NCI-H82 treated with DMSO at 0.1 percent for 48 hours (cell line): ENCODE measurements around the gene ACSF3.

Experiments used
- DNase-seq: peaks from one replicate; lab custom pipeline; 2025; ENCODE audit not compliant: unreplicated experiment; lab: John Stamatoyannopoulos, UW

ACSF3 gene

GRCh38 chr16:89171216-89172170 lies 77.8 kb downstream of the ACSF3 start, which contains the start of gene CDH15:
CDH15 (plus strand) TSS chr16:89171748; CDS start chr16:89171832, 84 bp downstream.
- peak; percentile 84 for DNase-seq

DNA sequence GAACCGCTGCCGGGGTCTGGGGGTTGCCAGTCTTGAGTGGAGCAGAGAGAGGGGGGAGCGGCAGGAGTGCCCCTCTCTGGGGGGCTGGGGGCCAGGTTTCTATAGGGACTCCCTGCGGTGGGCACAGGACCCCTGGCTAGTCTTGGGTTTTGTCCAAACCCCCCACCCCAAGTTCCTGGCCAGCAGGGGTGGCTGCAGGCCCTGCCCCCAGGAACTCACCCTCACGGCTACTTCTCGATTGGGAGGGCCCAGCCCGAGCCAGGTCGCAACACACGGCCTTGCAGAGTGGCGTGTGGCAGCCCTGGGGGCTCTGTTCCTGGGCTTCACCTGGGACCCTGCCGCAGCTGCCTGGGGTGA lies 78.5 kb downstream of the ACSF3 start:
- DNase-seq: no peak

DNA sequence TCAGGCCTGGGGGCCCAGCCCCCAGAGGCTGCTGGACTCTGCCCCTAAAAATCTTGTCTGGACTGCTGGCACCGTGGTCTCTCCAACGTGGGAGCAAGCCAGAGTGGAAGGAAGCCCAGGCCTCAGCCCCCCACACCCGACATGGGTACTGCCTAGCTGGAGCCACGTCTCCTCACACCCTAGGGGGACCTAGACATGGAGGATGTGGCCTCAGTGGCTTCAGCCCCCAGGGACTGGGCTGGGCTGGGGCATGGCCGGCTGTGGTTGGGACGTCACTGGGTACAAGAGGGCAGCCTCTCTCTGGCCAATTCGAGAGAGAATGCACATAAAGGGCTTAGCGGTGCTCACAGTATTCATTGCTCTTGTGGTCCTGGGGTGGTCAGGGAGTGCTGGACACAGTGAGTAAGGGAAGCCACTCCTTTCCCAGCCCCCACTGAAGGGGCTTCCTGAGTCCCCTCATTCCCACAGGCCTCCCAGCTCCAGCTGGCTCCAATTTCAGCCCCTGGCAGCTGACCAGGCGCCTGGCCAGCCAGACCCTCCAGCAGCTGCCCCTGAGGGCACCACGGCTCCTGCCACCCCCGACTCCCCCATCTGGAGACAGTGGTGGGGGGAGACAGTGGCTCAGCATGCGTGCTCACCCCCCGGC lies 79.0 kb downstream of the ACSF3 start:
- no peak for DNase-seq

GRCh38 chr16:89173174-89173921 lies 79.7 kb downstream of the ACSF3 start:
- DNase-seq: no peak

- no peak for DNase-seq
Measured at GRCh38 chr16:89174055-89174827, 80.6 kb downstream of the ACSF3 start.

GRCh38 chr16:89174877-89175276 lies 81.2 kb downstream of the ACSF3 start:
- DNase-seq: no peak

DNA sequence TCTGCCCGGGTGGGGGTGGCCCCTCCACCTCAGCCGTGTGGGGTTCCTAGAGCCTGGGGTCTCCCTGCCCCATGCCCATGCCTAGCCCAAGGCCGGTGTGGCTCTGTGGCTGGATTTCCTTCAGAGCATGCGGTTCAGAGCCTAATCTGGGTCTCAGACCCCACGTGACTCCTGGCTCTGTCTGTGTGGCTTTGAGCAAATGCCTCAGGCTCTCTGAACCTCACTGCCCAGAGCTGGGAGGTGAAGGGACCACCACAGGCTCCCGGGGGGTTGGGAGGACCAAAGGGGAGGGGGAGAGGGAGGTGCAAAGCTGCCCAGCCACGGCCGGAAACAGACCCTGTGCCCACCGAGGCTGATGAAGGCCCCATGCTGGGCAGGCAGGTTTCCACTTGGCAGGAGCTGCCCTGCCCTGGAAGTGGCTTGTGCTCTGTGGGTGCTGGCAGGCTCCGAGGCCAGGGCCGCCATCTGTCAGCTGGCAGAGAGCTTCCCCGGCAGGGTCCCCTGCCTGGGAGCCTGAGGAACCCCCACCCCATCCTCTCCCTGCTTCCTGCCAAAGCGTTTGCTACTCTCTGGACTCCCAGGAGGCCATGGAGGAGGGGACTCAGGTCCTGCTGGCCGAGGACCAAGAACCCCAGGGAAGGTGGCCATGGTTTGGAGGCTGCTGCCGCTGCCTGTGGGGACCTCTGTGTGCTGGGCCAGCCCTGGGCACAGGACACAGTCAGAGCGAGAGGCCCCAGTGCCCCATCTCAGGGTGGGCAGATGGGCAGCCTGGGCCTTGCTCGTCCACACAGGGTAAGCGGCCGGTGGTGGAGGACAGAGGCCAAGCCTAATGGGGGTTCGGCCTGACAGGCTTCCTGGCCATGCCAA lies 81.9 kb downstream of the ACSF3 start:
- DNase-seq: no peak

DNA sequence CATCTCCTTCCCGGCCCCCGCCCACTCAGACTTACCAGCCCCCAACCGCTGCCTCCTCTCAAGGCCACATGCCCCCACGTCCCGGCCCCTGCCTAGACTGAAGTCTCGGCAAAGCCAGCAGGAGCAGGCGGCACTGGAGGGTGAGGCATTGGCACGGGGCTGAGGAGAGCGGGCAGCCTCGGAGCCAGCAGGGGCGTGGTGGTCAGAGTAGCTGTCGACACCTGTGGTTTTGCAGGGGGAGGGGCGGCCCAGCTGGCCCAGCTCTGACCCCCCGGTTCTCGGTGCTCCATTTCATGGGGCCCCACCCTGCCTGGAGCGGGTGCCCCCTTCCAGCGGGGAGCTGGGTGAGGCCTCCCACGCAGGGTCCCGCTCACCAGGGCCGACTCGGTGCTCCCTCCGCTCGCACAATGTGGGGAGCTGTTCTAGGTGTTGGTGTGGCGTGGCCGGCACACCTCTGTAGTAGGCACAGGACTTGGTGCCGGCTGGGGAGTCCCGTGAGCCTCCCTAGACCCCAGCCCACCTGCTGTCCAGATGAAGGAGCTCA lies 82.6 kb downstream of the ACSF3 start:
- DNase-seq: no peak

GRCh38 chr16:89176717-89177116 lies 83.1 kb downstream of the ACSF3 start:
- no peak for DNase-seq

DNA sequence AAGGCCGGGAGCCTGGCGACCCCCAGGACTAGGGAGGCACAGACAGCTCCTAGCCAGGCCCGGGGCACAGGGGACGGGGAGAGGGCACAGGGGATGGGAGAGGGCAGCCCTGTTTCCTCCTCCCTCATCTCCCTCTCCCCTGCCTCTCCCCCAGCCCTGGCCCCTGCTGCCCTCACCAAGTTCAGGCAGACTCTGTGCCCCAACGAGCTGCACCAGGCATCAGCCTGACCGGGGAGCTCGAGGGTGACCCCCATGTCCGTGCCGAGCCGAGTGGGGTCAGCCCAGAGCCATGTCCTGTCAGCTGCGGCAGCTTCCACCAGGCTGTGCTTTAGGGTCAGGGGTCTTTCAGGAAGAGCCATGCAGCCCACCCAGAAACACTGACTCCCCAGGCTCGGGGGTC lies 83.8 kb downstream of the ACSF3 start:
- DNase-seq: no peak

GRCh38 chr16:89178453-89179147 lies 84.9 kb downstream of the ACSF3 start:
- DNase-seq: no peak

DNA sequence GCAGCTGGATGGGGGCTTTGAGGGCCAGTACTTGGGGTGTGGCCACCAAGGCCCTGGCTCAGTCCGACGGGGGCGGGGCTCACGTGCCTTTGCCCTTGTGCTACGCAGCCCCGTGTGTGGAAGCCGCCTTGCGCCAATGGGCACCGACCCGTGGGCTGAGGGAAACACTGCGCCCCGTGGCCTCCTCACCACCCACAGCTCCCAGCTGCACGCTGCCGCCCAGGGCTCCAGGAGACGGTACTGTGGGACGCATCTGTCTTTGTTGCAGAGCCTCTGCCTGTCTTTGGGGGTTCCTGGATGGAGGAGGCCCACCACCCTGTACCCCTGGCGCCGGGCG lies 85.5 kb downstream of the ACSF3 start:
- DNase-seq: no peak

DNA sequence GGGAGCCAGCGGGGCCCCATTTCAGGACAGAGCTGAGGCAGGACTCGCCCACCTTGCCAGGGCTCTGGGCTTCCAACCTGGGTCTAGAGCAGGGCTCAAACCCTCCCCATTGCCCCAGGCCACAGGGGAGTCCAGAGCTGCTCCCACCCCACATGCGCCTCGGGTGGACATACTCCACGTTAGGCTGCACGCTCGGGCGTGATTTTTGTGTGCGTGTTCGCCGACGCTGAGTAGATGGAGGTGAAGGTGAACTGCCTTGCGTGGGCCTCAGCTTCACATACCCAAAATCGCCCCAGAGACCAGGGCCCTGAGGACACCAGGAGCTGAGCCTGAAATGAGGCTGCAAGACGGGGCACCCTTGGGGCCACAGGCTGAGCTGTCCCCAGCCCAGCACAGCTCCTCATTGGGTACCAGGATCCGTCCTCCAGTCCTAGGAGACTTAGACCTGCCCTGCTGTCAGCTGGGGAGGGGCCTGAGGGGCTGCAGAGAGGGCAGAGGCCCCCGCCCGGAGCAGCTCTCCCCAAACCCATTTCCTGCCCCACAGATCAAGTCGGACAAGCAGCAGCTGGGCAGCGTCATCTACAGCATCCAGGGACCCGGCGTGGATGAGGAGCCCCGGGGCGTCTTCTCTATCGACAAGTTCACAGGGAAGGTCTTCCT lies 86.1 kb downstream of the ACSF3 start:
- no peak for DNase-seq

GRCh38 chr16:89183463-89183862 lies 89.8 kb downstream of the ACSF3 start:
- no peak for DNase-seq

GRCh38 chr16:89183975-89184676 lies 90.5 kb downstream of the ACSF3 start:
- DNase-seq: no peak

- DNase-seq: no peak
Measured at GRCh38 chr16:89184677-89184932, 91.0 kb downstream of the ACSF3 start.

DNA sequence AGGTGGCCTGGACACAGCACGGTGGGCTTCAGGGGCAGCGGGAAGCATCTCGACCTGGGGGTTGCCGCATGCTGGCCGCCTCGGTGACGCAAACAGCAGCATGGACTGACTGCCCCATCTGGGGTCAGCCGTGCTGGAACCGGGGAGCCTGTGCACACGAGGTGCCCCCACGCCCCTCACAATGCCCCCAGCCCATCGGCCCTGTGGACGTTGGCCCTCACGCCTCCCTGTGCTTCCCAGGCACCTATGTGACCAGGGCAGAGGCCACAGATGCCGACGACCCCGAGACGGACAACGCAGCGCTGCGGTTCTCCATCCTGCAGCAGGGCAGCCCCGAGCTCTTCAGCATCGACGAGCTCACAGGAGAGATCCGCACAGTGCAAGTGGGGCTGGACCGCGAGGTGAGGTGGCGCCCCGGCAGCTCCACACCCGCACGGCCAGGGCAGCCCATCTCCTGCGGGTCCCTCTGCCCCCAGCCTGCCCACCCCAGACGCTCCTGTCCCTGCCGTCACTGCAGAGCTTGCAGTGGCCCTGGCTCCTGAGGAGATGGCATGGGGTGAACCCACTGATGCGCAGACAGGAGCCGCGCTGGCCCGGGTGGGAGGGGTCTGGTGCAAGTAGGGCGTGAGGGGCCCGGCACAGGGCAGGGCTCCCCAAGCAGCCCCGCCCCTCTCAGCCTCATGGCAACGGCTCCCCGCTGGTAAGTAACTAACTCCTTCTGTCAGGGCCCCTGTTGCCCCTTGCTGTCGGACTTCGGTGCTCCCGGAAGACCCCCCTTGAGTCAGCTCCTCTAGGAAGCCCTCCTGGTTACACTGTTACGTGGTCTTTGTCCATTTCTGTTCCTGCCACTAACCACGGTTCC lies 91.5 kb downstream of the ACSF3 start:
- DNase-seq: no peak
